IMR-90 (cell line): Measurements from ENCODE around the gene PSMA2. TPM values are rescaled to one million over a fixed set of nuclear protein-coding genes. Genes with fewer than 3 reads are reported as not detected.

Source experiments
- polyA plus RNA-seq, 3 experiments: library from polyadenylated mRNA; depleted of rRNA; stranded (reverse); fragments of >200 nt; gene quantifications; 2 replicates each; pipeline ENCODE4 v1.2.3, GENCODE V29; 2012; ENCODE audit warnings: low replicate concordance in 1 of 3
- total RNA-seq: library from RNA; depleted of rRNA; stranded (reverse); fragments of >200 nt; gene quantifications from 2 replicates; pipeline ENCODE4 v1.2.3, GENCODE V29; 2012; rRNA removed

PSMA2 gene
- total and polyA plus RNA-seq, 2 of the 4 experiments (the other 2 are of a cell fraction): 106 to 138 TPM

Other genes with a start within 250 kb of the PSMA2 start
- gene C7orf25, start 20.1 kb downstream of the PSMA2 start, total RNA-seq: 6.1 and 8.9 TPM in 2 replicates
- gene C7orf25, start 20.1 kb downstream of the PSMA2 start, polyA plus RNA-seq (2012; rRNA removed): 3.2 and 4.5 TPM in 2 replicates
- gene MRPL32, start 202 bp upstream of the PSMA2 start, total RNA-seq: 42.3 and 56.7 TPM in 2 replicates
- 66.6 and 75.3 TPM in 2 replicates for gene MRPL32, start 202 bp upstream of the PSMA2 start, polyA plus RNA-seq (2012; rRNA removed)
- gene HECW1, start 180.5 kb upstream of the PSMA2 start, total RNA-seq: 1.1 and 1.3 TPM in 2 replicates
- gene HECW1, start 180.5 kb upstream of the PSMA2 start, polyA plus RNA-seq (2012; rRNA removed): 0.56 and 0.95 TPM in 2 replicates